Endothelial cell of umbilical vein (primary cell): ENCODE data around the gene DHX15. TPM values are rescaled to one million over a fixed set of nuclear protein-coding genes. Genes with fewer than 3 reads are reported as not detected.

Experiments used
- BruUV-seq: library from RNA; stranded (reverse); fragments of 400-500 nt; replicated peaks from 2 replicates; lab custom pipeline; 2021; lab: Mats Ljungman, UMichigan
- CTCF ChIA-PET: fragments of 300-600, 350-600 bp; sonication (Branson Sonifier 250); formaldehyde crosslinking; loops from one replicate; lab custom pipeline; 2021; ENCODE audit warnings: antibody characterized with exemption, inconsistent platforms; lab: Charles Lee
- POLR2A ChIA-PET: fragments of 300-600, 350-600 bp; sonication (Branson Sonifier 250); formaldehyde crosslinking; loops from one replicate; lab custom pipeline; 2021; ENCODE audit warnings: antibody characterized with exemption, inconsistent platforms; lab: Charles Lee
- DNase-seq: peaks from one replicate; pipeline ENCODE4 v3.0.0-alpha.2; 2011; ENCODE audit warnings: low read depth, low spot score
- FAIRE-seq: peaks from 2 replicates; lab custom pipeline; 2011; peaks lifted over from hg19 to GRCh38; lab: Jason Lieb, UNC
- H2AFZ ChIP-seq: 2 replicates; pipeline ENCODE4 v1.6.0; 2012; ENCODE audit warnings: low read depth, low read length, control low read depth, inconsistent platforms
- H3K27ac ChIP-seq: 2 replicates; pipeline ENCODE4 v1.5.1; 2011; ENCODE audit warnings: low read depth, mild to moderate bottlenecking, control low read depth, low read length, moderate library complexity; ENCODE audit not compliant: insufficient read depth
- H3K27me3 ChIP-seq, 2 experiments: 2 replicates each; pipeline versions ENCODE4 v1.6.0 to v1.6.1; 2011; ENCODE audit warnings: low read length in 2 of 2, mixed read lengths in 1 of 2; ENCODE audit not compliant: control insufficient read depth in 2 of 2, insufficient read depth in 2 of 2
- H3K36me3 ChIP-seq, 2 experiments: 2 replicates in 1 of 2; 3 replicates in 1 of 2; pipeline ENCODE4 v1.5.1; 2011; ENCODE audit warnings: low read length in 2 of 2, mild to moderate bottlenecking in 1 of 2, moderate library complexity in 1 of 2; ENCODE audit not compliant: control insufficient read depth in 2 of 2, insufficient read depth in 2 of 2; ENCODE audit errors: extremely low read depth in 1 of 2
- H3K4me1 ChIP-seq: 3 replicates; pipeline ENCODE4 v1.5.1; 2011; ENCODE audit warnings: mild to moderate bottlenecking, low read length; ENCODE audit not compliant: control insufficient read depth, insufficient read depth; ENCODE audit errors: extremely low read depth
- H3K4me2 ChIP-seq: 2 replicates; pipeline ENCODE4 v1.6.1; 2011; ENCODE audit warnings: low read length, control low read depth, mixed read lengths; ENCODE audit not compliant: insufficient read depth
- H3K4me3 ChIP-seq, 3 experiments: fragments of 200-600 bp in 1 of 3; sonication (generic), shearing (Covaris generic) in 1 of 3; replicated peaks in 1 of 3; 2 replicates each; pipeline ENCODE4 v1.5.1; 2011 to 2016; ENCODE audit warnings: control low read depth in 3 of 3, low read length in 3 of 3, mild to moderate bottlenecking in 2 of 3, inconsistent platforms in 1 of 3, low read depth in 1 of 3, moderate library complexity in 1 of 3; ENCODE audit not compliant: insufficient read depth in 1 of 3
- H3K79me2 ChIP-seq: 2 replicates; pipeline ENCODE4 v1.6.0; 2012; ENCODE audit warnings: low read length, inconsistent platforms; ENCODE audit not compliant: control insufficient read depth, insufficient read depth
- H3K9ac ChIP-seq: replicated peaks from 2 replicates; pipeline ENCODE3; 2011; ENCODE audit warnings: low read length, control low read depth; ENCODE audit not compliant: insufficient read depth; ENCODE audit errors: extremely low read depth
- H3K9me1 ChIP-seq: replicated peaks from 3 replicates; pipeline ENCODE4 v1.6.0; 2011; ENCODE audit warnings: mild to moderate bottlenecking, low read length; ENCODE audit not compliant: control insufficient read depth, insufficient read depth; ENCODE audit errors: extremely low read depth
- H3K9me3 ChIP-seq: replicated peaks from 2 replicates; pipeline ENCODE4 v1.5.1; 2012; ENCODE audit warnings: low read length, inconsistent platforms; ENCODE audit not compliant: control insufficient read depth, insufficient read depth
- H4K20me1 ChIP-seq: replicated peaks from 2 replicates; pipeline ENCODE3; 2011; ENCODE audit warnings: mild to moderate bottlenecking, low read length; ENCODE audit not compliant: control insufficient read depth, insufficient read depth; ENCODE audit errors: extremely low read depth
- EZH2 ChIP-seq: IDR thresholded peaks from 2 replicates; pipeline ENCODE4 v1.6.1; 2012; ENCODE audit warnings: borderline replicate concordance, low read depth, mild to moderate bottlenecking, moderate library complexity, low read length, inconsistent platforms; ENCODE audit not compliant: severe bottlenecking
- FOS ChIP-seq: IDR thresholded peaks from 2 replicates; pipeline ENCODE4 v1.6.1; 2011; ENCODE audit warnings: mild to moderate bottlenecking, low read length, moderate library complexity, borderline replicate concordance; ENCODE audit not compliant: insufficient read depth
- GATA2 ChIP-seq: IDR thresholded peaks from 2 replicates; pipeline ENCODE4 v1.7.0; 2011; ENCODE audit warnings: low read depth, mild to moderate bottlenecking, moderate library complexity, mixed read lengths, low read length; ENCODE audit not compliant: insufficient read length, insufficient read depth
- JUN ChIP-seq: IDR thresholded peaks from 2 replicates; pipeline ENCODE4 v1.6.1; 2011; ENCODE audit warnings: borderline replicate concordance, low read depth; ENCODE audit not compliant: insufficient read length, insufficient read depth
- POLR2A ChIP-seq: IDR thresholded peaks from 2 replicates; pipeline ENCODE4 v1.6.1; 2012; ENCODE audit warnings: low read depth, mild to moderate bottlenecking, control low read depth, low read length
- POLR2AphosphoS5 ChIP-seq: IDR thresholded peaks from 2 replicates; pipeline ENCODE4 v1.6.1; 2012; ENCODE audit warnings: low read depth, mild to moderate bottlenecking, control low read depth, low read length, moderate library complexity; ENCODE audit not compliant: insufficient read depth
- dilution Hi-C: fragments of 300-500 bp; cut with MboI; formaldehyde crosslinking; loops from one replicate; pipeline ENCODE4 v1.15.0; 2019; ENCODE audit warnings: low sequenced_read_pairs; ENCODE audit not compliant: extremely low pct_ligation_motif_present
- intact Hi-C: fragments of 100-400 bp; cut with micrococcal nuclease; formaldehyde crosslinking; loops from one replicate; pipeline ENCODE4 v1.10.0; 2022
- polyA plus RNA-seq, 4 experiments: library from polyadenylated mRNA; depleted of rRNA in 3 of 4; stranded (reverse) in 3 of 4; unstranded in 1 of 4; fragments of >200 nt; gene quantifications; 2 replicates each; pipeline versions ENCODE4 v1.2.1 to v1.2.3, GENCODE V29; 2011 to 2012; ENCODE audit warnings: missing spikeins in 1 of 4
- total RNA-seq: library from RNA; stranded (reverse); gene quantifications from 2 replicates; pipeline ENCODE4 v1.2.3, GENCODE V29; 2021
- TF ChIP-seq, protein P1 (sequence below), 2 donors: IDR thresholded peaks; 1 replicate in 1 of 2; 2 replicates in 1 of 2; pipeline ENCODE4 v1.5.1; 2011; ENCODE audit warnings: low read length in 2 of 2, mild to moderate bottlenecking in 2 of 2, moderate library complexity in 2 of 2, control low read depth in 1 of 2, inconsistent platforms in 1 of 2, low read depth in 1 of 2; ENCODE audit not compliant: insufficient read depth in 1 of 2; ENCODE audit errors: extremely low read depth in 1 of 2
- TF ChIP-seq, protein P2 (sequence below): IDR thresholded peaks from 2 replicates; pipeline ENCODE4 v1.6.1; 2011; ENCODE audit not compliant: insufficient read depth, insufficient read length

Gene DHX15
- total and polyA plus RNA-seq, 2 donors (not counting 3 experiments of a cell fraction or from before 2014, with no cell fraction given) = 72.3 to 152 TPM

DNA sequence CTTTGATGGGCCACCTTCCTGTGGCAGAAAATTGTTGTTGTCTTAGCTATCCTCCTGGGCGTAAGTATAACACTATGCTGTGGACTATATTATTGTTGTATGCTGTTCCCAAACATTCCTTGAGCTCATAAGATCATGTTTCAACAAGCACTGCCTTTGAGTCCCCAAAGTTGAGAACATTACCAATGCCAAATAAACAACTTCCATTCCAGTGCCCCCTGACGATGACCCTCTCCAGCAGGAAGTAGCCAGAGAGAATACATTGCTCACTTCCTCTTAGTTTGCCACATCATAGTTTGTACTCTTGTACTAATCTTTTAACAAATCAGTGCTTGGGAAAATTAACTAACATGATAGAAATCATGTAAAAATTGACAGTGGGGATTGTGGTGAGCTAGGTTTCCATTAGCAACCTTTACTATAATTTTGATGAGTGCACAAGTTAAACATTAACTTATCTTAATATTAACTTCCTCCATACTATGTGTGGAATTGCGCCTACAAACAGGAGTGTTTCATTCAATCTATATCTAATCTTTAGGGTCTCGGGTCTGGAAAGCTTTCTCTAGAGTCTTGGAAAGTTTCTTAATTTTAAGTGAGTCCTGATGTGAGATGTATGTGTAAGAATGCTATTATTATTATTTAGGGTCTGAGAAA is 20.3 kb upstream of the DHX15 start:
- Histone ChIP-seq H3K79me2 (no peaks in the 10 kb centered on the region), H3K4me1 (peaks cover 13% of the 10 kb centered on the region), H3K9ac (no peak overlapping the region), H3K9me3 (no peaks in the 10 kb centered on the region), H3K4me3 (no peak overlapping the region), H3K27ac (peak overlapping the region; percentile 16), H3K36me3 (no peaks in the 10 kb centered on the region), H3K27me3 (no peaks in the 10 kb centered on the region), H3K4me2 (peak overlapping the region; percentile 73), H4K20me1 (no peaks in the 10 kb centered on the region), H2AFZ (peak overlapping the region; percentile 97), H3K9me1 (no peaks in the 10 kb centered on the region)
- no TSS peak for BruUV-seq
- peak; percentile 34 for DNase-seq
- POLR2A ChIA-PET = no interaction called here
- TF ChIP-seq POLR2A = no peak
- TF ChIP-seq, protein P1, sequence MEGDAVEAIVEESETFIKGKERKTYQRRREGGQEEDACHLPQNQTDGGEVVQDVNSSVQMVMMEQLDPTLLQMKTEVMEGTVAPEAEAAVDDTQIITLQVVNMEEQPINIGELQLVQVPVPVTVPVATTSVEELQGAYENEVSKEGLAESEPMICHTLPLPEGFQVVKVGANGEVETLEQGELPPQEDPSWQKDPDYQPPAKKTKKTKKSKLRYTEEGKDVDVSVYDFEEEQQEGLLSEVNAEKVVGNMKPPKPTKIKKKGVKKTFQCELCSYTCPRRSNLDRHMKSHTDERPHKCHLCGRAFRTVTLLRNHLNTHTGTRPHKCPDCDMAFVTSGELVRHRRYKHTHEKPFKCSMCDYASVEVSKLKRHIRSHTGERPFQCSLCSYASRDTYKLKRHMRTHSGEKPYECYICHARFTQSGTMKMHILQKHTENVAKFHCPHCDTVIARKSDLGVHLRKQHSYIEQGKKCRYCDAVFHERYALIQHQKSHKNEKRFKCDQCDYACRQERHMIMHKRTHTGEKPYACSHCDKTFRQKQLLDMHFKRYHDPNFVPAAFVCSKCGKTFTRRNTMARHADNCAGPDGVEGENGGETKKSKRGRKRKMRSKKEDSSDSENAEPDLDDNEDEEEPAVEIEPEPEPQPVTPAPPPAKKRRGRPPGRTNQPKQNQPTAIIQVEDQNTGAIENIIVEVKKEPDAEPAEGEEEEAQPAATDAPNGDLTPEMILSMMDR (IDR thresholded peaks at IDR 0.05; ENCODE audit: extremely low read depth in 1 of 2, insufficient read depth in 1 of 2, low read depth in 1 of 2, low read length in 2 of 2) = no peak
- TF ChIP-seq FOS = peak; percentile 43
- TF ChIP-seq POLR2AphosphoS5 = no peak
- TF ChIP-seq GATA2 = peak; percentile 82
- TF ChIP-seq EZH2 = no peak
- TF ChIP-seq, protein P2, sequence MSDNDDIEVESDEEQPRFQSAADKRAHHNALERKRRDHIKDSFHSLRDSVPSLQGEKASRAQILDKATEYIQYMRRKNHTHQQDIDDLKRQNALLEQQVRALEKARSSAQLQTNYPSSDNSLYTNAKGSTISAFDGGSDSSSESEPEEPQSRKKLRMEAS = no peak
- no peak for TF ChIP-seq JUN
- intact Hi-C loops (no loop called here), dilution Hi-C loops (no loop called here)
- CTCF ChIA-PET = no interaction called here
- FAIRE-seq = peak; percentile 62
